Duodenal mucosa (tissue), 2 donors: ENCODE results near the gene STXBP3.

Experiments
- H3K27ac ChIP-seq: one replicate; pipeline ENCODE4 v1.7.0; 2013; ENCODE audit warnings: low read depth, low read length
- H3K27me3 ChIP-seq, 2 donors: one replicate each; pipeline ENCODE4 v1.7.0; 2013; ENCODE audit warnings: low read length in 2 of 2, control low read depth in 1 of 2; ENCODE audit not compliant: insufficient read depth in 2 of 2, control insufficient read depth in 1 of 2
- H3K36me3 ChIP-seq, 2 donors: one replicate each; pipeline ENCODE4 v1.7.0; 2013; ENCODE audit warnings: low read length in 2 of 2, control low read depth in 1 of 2; ENCODE audit not compliant: insufficient read depth in 2 of 2, control insufficient read depth in 1 of 2
- H3K4me1 ChIP-seq, 2 donors: one replicate each; pipeline ENCODE4 v1.7.0; 2013; ENCODE audit warnings: low read length in 2 of 2, control low read depth in 1 of 2; ENCODE audit not compliant: insufficient read depth in 2 of 2, control insufficient read depth in 1 of 2
- H3K4me3 ChIP-seq, 2 donors: one replicate each; pipeline ENCODE4 v1.7.0; 2013; ENCODE audit warnings: low read length in 2 of 2, low read depth in 1 of 2
- H3K9ac ChIP-seq, 2 donors: one replicate each; pipeline ENCODE4 v1.7.0; 2013; ENCODE audit warnings: low read length in 2 of 2, low read depth in 1 of 2
- H3K9me3 ChIP-seq, 2 donors: one replicate each; pipeline ENCODE4 v1.7.0; 2013; ENCODE audit warnings: low read length in 2 of 2, control low read depth in 1 of 2; ENCODE audit not compliant: control insufficient read depth in 1 of 2

Gene STXBP3

GRCh38 chr1:108854221-108855019 is 107.9 kb downstream of the STXBP3 start:
- H3K4me3 ChIP-seq = no peak overlapping the region
- H3K9me3 ChIP-seq = no peaks in the 10 kb centered on the region
- H3K4me1 ChIP-seq = no peaks in the 10 kb centered on the region
- H3K27me3 ChIP-seq = no peaks in the 10 kb centered on the region
- no peak overlapping the region for H3K9ac ChIP-seq
- H3K36me3 ChIP-seq = no peaks in the 10 kb centered on the region
- H3K27ac ChIP-seq = no peak overlapping the region

DNA sequence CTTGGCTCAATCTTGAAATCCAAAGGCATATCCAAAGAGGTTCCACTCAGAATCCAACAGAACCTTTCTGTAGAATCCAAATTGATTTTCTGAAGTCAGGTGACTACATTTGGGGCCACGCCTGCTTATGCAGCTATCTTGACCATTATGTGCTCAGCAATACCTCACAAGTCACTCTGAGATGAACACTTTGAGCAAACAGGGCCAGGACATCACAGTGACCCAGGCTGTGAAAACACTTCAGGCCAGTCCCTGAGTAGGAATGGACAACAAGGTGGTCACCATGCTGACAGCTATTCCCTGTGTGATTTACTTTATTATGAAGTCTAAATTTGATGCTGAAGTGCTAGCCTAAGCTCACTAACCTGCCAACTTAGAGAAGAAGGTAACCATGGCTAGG is 110.5 kb downstream of the STXBP3 start, which contains the start of gene AKNAD1:
Gene AKNAD1 (minus strand): TSS at position 101 of the 400 bp plus-strand sequence. CDS start 4,430 bp downstream, outside the sequence.
- Histone ChIP-seq H3K4me3 (no peak within 1 kb of the TSS), H3K36me3 (no peaks in the 10 kb centered on the region), H3K27ac (no peak within 1 kb of the TSS), H3K27me3 (no peaks in the 10 kb centered on the region), H3K4me1 (no peaks in the 10 kb centered on the region), H3K9me3 (no peaks in the 10 kb centered on the region), H3K9ac (no peak within 1 kb of the TSS)

GRCh38 chr1:108858230-108858950 is 111.9 kb downstream of the STXBP3 start:
- H3K4me1 ChIP-seq = no peaks in the 10 kb centered on the region
- H3K4me3 ChIP-seq = no peak overlapping the region
- no peak overlapping the region for H3K27ac ChIP-seq
- no peak overlapping the region for H3K9ac ChIP-seq
- no peaks in the 10 kb centered on the region for H3K27me3 ChIP-seq
- H3K9me3 ChIP-seq = no peaks in the 10 kb centered on the region
- H3K36me3 ChIP-seq = no peaks in the 10 kb centered on the region
